NCI-H2107 treated with DMSO at 0.1 percent for 48 hours (cell line): ENCODE results near the gene ANGPTL8.

Experiments
- DNase-seq: peaks from one replicate; lab custom pipeline; 2025; ENCODE audit not compliant: unreplicated experiment; lab: John Stamatoyannopoulos, UW

The ANGPTL8 gene

DNA sequence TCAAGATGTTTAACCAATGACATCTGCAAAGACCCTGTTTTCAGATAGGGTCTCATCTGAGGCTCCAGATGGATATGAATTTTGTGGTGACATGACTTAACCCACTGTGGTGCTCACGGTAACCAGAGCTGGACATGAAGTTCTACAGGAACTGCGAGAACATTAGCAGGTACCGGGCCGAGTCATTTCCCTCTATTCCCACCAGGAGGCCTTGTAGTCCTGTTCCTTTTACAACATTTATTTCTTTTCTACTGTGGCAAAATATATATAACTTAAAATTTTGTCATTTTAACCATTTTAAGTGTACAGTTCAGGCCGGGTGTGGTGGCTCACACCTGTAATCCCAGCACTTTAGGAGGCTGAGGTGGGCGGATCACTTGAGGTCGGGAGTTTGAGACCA, 48.9 kb downstream of the ANGPTL8 start:
- no peak for DNase-seq

DNA sequence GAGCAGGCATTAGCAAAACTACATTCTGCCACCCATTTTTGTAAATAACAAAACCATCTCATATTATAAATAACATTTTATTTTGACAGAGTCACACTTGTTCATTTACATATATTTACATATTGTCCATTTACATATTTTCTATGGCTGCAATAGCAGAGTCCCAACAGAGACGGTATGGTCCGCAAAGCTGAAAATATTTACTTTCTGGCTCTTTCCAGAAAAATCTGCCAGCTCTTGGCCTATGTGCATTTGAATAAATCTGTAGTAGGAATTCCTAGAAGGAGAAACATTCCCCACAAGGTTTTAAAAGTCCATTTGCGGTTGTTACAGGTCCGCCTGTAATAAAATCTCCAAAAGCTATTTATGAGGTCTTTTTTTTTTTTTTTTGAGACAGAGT, 50.8 kb downstream of the ANGPTL8 start:
- DNase-seq = no peak

GRCh38 chr19:11291415-11291814, 52.0 kb downstream of the ANGPTL8 start:
- DNase-seq = no peak
